HG03565 (cell line): ENCODE results near the gene TAX1BP1.
"Not testable (repeated sequence)": the region's sequence is repeated elsewhere in the genome, so short reads cannot be mapped to it uniquely, and the experiment has no call there.

Experiments
- ATAC-seq: cut with Tn5 transposase; IDR thresholded peaks from one replicate; pipeline ENCODE4 v1.9.1; 2021; ENCODE audit warnings: mild to moderate bottlenecking, moderate library complexity; ENCODE audit not compliant: unreplicated experiment

Gene TAX1BP1

GRCh38 chr7:27840760-27841364 is 100.9 kb downstream of the TAX1BP1 start:
- ATAC-seq: no peak

GRCh38 chr7:27842094-27842692 is 102.2 kb downstream of the TAX1BP1 start:
- ATAC-seq: no peak

GRCh38 chr7:27842851-27843250 is 102.9 kb downstream of the TAX1BP1 start:
- no peak for ATAC-seq

- no peak for ATAC-seq
Observed at GRCh38 chr7:27843584-27844305, 103.8 kb downstream of the TAX1BP1 start.

- ATAC-seq: no peak
Observed at GRCh38 chr7:27846388-27846787, 106.4 kb downstream of the TAX1BP1 start.

- no peak for ATAC-seq
Observed at GRCh38 chr7:27850531-27850930, 110.6 kb downstream of the TAX1BP1 start.

- not testable (repeated sequence) for ATAC-seq
Observed at GRCh38 chr7:27856703-27857485, 116.9 kb downstream of the TAX1BP1 start.

- no peak for ATAC-seq
Observed at GRCh38 chr7:27860800-27861199, 120.8 kb downstream of the TAX1BP1 start.

- no peak for ATAC-seq
Observed at GRCh38 chr7:27861747-27862146, 121.8 kb downstream of the TAX1BP1 start.

GRCh38 chr7:27863880-27864279 is 123.9 kb downstream of the TAX1BP1 start:
- no peak for ATAC-seq

- no peak for ATAC-seq
Observed at GRCh38 chr7:27866256-27866655, 126.3 kb downstream of the TAX1BP1 start.

GRCh38 chr7:27866828-27867672 is 127.1 kb downstream of the TAX1BP1 start:
- ATAC-seq: no peak

GRCh38 chr7:27868131-27868550 is 128.2 kb downstream of the TAX1BP1 start:
- ATAC-seq: no peak

GRCh38 chr7:27869056-27869455 is 129.1 kb downstream of the TAX1BP1 start:
- ATAC-seq: no peak

GRCh38 chr7:27870595-27870994 is 130.6 kb downstream of the TAX1BP1 start:
- ATAC-seq: no peak

GRCh38 chr7:27871086-27871485 is 131.1 kb downstream of the TAX1BP1 start:
- no peak for ATAC-seq

- no peak for ATAC-seq
Observed at GRCh38 chr7:27871866-27872265, 131.9 kb downstream of the TAX1BP1 start.

GRCh38 chr7:27872356-27873275 is 132.7 kb downstream of the TAX1BP1 start:
- ATAC-seq: no peak
